Epidermal melanocyte (primary cell): Measurements from ENCODE around the gene TRIM10.
"Not testable (repeated sequence)": the region's sequence is repeated elsewhere in the genome, so short reads cannot be mapped to it uniquely, and the experiment has no call there.

Experiments used
- DNase-seq: peaks from one replicate; pipeline ENCODE4 v3.0.0; 2011; ENCODE audit warnings: low spot score; ENCODE audit not compliant: insufficient read length

TRIM10 gene

DNA sequence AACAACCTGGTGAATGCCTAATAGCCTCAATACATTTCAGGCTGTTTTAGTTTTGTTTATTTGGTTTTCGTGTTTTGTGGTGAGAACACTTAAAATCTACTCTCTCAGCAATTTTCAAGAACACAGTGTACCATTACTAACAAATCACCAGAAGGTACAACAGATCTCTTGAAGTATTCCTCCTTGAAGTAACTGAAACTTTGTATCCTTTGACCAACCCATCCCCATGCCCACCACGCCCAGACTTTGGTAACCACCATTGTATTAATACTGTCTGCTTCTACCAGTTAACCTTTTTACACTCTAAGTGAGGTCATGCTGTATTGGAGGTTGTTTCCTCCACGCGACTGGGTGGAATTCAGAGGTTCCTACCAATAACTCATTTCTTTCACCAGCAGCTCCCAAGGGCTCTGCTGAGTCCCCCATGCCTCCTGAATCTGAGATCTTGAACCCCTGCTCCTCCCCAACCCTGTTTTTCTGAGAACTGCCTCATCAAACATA lies 30.8 kb downstream of the TRIM10 start:
- DNase-seq, result no peak

DNA sequence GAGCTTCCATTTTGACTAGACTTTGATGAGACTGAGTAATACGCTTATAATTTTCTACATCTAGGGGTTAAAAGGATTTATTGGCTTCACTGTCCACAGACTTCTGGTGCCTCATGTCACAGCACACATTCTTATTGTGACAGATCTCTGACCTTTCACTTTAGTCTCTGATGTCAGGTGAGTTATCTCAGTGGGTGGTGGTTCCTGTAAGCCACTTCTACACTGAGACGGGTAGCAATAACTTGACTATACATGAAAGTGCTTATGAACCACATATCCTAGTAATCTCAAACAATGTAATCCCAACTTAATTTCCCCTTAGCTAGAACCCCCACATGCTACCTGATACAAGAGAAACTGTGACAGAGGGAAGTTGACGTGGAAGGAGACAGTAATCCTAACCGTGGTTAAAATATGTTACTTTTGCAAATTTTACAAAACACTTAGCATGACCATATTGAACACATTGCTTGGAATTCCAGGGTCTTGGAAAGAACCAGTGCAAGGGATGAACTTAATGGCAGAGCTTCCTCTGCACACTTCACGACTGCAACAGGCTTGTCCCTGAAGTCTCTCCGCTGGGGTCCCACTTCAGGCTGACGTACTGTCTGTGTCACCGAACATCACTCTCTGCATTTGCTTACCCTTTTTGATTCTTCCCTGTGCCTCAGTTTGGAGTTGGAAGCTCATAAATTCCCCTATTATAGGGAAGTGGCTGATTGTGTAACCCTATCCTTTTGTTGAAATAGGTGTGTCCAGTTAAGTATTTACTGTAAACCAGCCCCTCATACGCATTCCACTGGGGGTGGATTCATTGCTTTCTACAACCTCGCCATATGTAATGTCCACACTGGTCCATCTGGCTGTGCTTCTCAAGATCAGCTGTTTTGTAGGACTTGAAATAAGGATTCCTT lies 31.5 kb downstream of the TRIM10 start:
- DNase-seq, result no peak

- no peak for DNase-seq
Observed at GRCh38 chr6:30127238-30128093, 33.5 kb downstream of the TRIM10 start.

DNA sequence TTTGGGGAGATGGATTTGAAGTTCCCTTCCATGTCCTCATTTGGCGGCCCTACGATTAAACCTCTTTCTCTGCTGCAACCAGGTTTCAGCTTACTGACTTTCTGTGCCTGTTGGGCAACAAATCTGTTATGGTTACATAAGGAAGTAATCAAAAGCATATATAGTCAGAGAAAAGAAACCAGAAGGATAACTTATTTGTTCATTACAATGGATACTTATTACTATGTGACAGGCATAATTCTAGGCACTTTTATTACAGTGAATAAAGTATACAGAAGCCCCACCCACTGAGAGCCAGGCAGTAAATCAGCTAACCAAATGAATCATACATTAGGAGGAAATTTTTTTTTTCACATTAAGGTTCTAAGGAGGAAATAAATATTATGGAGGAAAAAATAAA lies 38.5 kb downstream of the TRIM10 start:
- no peak for DNase-seq

DNA sequence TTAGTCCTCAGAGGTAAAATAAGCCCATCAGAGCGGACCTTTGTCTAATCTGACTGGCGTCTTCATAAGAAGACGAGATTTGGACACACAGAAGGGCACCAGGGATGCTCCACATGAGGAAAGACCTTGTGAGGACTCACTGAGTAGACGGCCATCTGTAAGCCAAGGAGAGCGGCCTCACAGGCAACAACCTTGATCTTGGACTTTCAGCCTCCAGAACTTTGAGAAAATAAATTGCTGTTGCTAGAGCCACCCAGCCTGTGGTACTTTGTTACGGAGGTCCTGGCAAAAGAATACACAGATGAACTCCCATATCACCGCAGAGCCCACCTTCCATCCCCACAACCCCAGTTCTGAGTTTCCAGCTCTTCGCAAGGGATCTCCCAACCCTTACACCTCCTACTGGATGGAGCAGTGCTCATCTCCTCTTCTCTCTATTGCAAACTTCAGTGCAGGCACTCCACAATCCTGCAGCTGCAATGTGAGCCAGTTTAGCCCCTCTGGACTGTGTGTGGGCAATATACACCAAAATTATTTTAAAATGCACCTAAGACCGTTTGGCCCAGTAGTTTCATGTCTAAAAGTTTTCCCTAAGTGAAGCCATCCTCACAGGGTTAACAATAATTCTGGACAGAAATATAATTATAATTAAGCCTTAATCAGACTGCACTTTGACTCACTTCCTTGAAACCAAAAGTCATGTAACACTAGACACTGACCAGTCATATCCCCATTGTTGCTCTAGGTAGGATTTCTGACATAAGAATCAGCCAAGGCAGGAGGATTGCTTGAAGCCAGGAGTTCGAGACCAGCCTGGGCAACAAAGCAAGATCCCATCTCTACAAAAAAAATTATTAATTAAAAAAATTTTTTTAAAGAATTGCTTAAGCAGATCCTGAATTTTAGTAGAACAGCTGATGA lies 39.3 kb downstream of the TRIM10 start:
- DNase-seq, result no peak

- not testable (repeated sequence) for DNase-seq
Observed at GRCh38 chr6:30118691-30119090, 42.3 kb downstream of the TRIM10 start.

DNA sequence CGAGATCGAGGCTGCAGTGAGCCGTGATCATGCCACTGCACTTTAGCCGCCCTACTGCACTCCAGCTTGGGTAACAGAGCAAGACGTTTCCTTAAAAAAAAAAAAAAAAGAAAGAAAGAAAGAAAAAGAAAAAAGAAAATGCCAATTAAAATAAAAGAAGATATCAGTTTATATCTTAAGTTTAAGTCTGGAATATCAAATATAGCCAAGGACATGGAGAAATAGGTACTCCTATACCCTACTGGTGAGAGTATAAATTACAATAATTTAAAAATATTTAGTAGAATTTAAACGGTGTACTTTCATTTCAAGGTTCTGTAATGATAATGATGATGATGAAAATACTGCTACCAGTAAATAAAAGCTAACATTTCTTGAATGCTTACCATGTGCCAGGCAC lies 44.3 kb downstream of the TRIM10 start:
- no peak for DNase-seq

- DNase-seq, result no peak
Observed at GRCh38 chr6:30113841-30114240, 47.2 kb downstream of the TRIM10 start.

DNA sequence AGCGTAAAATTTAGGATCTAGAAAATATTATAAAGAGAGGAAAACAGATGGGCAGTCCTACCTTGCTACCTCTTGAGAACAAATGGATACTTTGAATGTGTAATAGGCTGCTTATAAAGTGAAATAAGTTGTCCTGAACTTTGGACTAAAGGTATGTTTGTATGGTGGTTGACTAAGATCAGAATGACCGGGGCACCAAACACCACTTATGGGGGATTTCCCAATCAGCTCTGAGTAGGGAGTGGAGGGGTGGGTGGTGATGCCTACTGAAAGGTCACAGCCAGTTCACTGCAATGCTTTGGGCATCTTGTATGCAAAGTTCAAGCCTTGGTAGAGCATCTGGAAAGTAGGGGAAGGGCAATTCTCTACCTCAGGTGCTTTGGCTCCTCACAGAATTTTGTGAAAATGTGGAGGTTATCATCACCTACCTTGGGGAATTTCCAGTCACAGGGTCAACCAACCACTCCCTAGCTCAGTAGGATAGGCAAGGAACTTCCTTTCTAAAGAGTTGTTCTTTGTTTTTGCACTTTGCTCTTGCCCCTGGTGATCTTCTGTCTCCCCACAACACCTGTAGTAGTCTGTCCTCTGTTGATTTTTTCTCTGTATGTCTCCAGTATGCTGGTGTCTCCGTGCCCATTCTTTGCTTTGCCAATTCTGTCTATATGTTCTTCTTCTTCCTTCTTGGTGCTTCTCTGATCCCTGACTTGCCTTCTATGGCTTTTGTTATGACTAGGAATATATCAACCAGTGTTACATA lies 47.8 kb downstream of the TRIM10 start, which contains the start of gene TRIM31:
TRIM31 (minus strand) TSS at position 88 of the 757 bp plus-strand sequence. CDS start 285 bp downstream, outside the sequence.
- no peak for DNase-seq

GRCh38 chr6:30112402-30112994 lies 48.5 kb downstream of the TRIM10 start:
- DNase-seq, result no peak

- DNase-seq, result no peak
Observed at GRCh38 chr6:30111266-30111856, 49.6 kb downstream of the TRIM10 start.

- no peak for DNase-seq
Observed at GRCh38 chr6:30104661-30105060, 56.4 kb downstream of the TRIM10 start.

DNA sequence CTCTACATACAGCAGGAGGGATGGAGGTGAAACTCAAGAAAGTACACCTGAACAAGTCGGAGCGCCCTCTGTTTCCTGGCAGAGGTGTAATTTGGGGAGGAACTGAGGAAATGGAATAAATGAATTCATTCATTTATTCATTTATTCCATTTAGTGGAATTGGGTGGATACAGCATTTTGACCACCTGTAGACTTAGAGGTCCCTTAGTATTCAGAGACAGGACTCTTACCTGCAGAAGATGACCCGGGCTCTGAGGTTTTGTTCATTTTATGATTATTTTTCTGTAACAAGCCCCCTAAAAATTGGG lies 57.2 kb downstream of the TRIM10 start:
- no peak for DNase-seq

DNA sequence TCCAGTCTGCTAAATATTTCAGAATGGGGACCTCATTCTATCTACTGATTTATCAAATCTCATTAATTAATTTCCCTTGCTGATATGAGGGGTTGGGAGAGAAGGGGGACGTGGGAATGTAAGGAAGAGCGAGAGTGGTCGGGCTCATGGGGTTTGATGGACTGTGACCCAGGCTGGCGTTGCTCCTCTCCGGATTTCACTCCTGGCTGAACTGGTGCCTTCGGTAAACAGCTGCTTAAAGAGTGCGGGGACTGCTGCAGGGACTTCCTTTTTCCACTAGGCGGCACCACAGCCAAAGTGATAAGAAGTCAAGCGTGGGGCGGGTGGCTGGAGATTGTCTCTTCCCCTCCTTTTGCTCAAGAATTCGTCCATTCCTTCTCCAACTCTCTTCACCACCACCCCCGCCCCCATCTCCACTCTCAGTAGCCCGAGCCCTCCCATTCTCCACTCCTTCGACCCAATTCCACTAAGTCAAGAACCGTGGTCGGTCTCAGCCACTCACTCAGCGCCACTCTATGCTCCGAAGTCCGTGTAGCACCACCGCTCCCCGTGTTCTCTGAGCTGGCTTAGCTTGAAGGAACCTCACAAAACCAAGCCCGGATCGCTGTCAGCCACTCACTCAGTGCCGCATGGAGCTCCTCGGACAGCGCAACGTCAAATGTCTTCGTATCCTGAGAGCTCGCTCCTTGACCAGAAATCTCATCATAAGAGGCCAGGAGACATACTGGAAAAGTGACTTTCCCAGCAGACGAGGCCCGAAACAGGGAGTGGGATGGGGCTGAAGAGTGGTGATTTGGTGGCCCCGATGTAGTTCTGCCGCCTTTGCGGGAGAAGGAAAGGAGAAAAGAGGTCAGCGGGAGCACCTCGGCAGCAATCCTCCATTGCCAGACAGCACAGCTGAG lies 57.8 kb downstream of the TRIM10 start:
- peak; percentile 81 for DNase-seq

DNA sequence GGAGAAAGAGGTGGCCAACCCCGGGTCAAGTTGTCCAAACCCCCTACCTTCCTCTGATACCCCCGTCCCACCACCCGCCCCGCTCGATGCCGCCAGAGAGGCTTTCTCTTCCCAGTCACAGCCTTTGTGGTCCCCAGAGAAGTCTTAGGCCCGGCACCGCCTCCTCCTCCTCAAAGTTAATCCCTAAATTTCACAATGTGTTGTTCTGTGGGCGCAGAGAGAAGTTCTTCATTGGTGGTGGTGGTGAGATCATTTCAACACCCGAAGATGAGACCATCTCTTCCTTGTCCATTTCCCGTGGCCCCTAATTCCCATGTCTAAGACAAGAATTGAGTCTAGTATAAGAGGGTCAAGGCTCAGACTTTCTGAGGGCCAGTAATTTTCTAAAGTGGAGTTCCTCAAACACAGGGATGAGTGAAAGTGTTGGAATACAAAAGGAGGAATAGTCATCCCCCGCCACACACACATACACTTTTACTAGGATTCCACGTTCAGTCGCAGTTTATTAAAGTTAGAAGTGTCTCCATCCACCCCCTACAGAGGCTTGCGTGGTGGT lies 58.5 kb downstream of the TRIM10 start:
- no peak for DNase-seq
